GOT3 (cell line): ENCODE results near the gene OR52A5.

ENCODE experiments used
- DNase-seq: peaks from one replicate; lab custom pipeline; 2025; ENCODE audit warnings: mixed read lengths; lab: John Stamatoyannopoulos, UW

OR52A5 gene

GRCh38 chr11:5115339-5115738, 22.8 kb downstream of the OR52A5 start:
- DNase-seq, result no peak

GRCh38 chr11:5107285-5107684, 30.9 kb downstream of the OR52A5 start:
- DNase-seq, result no peak

- DNase-seq, result no peak
These were observed 35.1 kb downstream of the OR52A5 start for GRCh38 chr11:5103066-5103465.

GRCh38 chr11:5102246-5102645, 35.9 kb downstream of the OR52A5 start:
- no peak for DNase-seq

GRCh38 chr11:5096011-5096410, 42.1 kb downstream of the OR52A5 start:
- no peak for DNase-seq

- DNase-seq, result no peak
These were observed 45.2 kb downstream of the OR52A5 start for GRCh38 chr11:5092821-5093585.

- DNase-seq, result no peak
These were observed 47.5 kb downstream of the OR52A5 start for GRCh38 chr11:5090668-5091067.

- DNase-seq, result no peak
These were observed 49.6 kb downstream of the OR52A5 start for GRCh38 chr11:5088556-5088955.

GRCh38 chr11:5083602-5084001, 54.6 kb downstream of the OR52A5 start:
- DNase-seq, result no peak

GRCh38 chr11:5081405-5081804, 56.8 kb downstream of the OR52A5 start:
- DNase-seq, result no peak
